GM19438 (cell line): Measurements from ENCODE around the gene PLEKHF1.
"Not testable (repeated sequence)": the region's sequence is repeated elsewhere in the genome, so short reads cannot be mapped to it uniquely, and the experiment has no call there.

ENCODE experiments used
- ATAC-seq: cut with Tn5 transposase; IDR thresholded peaks from one replicate; pipeline ENCODE4 v1.9.1; 2021; ENCODE audit warnings: low read depth; ENCODE audit not compliant: unreplicated experiment

The PLEKHF1 gene

DNA sequence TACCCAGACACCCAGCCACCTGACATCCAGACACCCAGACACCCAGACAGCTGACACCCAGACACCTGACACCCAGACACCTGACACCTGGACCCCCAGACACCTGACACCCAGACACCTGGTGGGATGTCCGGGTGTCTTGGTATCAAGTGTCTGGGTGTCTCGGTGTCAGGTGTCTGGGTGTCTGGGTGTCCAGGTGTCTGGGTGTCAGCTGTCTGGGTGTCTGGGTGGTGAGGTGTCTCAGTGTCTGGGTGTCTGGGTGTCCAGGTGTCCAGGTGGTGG lies 31.2 kb downstream of the PLEKHF1 start:
- ATAC-seq = no peak

DNA sequence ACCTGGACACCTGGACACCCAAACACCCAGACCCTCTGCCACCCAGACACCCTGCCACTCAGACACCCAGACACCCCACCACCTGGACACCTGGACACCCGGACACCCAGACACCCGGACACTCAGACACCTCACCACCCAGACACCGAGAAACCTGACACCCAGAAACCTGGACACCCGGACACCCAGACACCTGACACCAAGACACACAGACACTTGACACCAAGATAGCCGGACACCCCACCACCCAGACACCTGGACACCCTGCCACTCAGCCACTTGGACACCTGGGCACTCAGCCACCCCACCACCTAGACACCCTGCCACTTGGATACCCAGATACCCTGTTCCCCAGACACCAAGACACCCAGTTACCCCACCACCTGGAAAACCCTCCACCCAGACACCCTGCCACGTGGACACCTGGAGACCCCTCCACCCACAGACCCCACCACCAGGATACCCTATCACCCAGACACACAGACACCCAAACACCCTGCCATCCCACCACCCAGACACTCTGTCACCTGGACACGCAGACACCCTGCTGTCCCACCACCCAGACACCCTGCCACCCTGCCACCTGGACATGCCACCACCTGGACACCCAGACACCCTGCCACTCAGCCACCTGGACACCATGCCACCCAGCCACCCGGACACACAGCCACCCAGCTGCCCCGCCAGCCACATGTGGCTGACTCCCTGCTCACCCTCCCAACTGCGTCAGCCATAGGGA lies 32.4 kb downstream of the PLEKHF1 start:
- no peak for ATAC-seq

DNA sequence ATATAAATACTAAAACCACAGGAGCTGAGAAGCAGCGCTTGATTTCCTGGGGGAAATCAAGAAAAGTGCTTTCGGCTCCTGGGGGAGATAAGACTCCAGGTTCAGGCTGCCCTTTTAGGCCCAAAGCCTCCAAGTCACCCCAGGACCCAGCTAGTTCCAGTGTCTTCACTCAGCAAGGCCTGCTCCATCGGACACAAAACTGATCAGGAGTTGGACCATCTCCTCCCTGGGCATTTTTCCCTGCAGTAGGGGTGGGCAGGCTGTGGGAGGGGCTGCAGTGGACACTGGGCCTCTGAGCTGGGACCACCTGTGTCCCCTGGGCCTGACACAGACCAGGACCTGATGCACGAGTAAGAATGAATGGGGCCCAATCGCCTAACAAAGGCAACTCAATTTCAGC lies 34.6 kb downstream of the PLEKHF1 start:
- no peak for ATAC-seq

DNA sequence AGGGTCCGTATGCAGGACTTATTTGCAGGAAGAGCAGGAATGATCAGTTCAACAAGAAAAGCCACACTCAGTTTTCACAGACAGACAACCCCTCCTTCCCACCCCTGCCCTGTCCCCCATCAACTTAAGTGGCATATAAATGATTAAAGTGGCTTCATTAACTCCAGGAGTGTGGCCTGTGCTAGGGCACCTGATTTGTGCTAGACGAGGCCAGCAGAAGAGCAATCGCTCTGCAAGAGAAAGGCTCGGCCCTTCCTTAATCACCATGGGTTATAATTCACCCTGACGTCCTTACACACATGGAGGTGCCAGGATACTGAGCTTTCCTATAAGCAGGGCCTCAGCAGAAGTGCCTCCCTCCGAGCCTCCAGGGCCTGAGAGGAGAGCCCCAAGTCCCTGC lies 35.2 kb downstream of the PLEKHF1 start:
- no peak for ATAC-seq

DNA sequence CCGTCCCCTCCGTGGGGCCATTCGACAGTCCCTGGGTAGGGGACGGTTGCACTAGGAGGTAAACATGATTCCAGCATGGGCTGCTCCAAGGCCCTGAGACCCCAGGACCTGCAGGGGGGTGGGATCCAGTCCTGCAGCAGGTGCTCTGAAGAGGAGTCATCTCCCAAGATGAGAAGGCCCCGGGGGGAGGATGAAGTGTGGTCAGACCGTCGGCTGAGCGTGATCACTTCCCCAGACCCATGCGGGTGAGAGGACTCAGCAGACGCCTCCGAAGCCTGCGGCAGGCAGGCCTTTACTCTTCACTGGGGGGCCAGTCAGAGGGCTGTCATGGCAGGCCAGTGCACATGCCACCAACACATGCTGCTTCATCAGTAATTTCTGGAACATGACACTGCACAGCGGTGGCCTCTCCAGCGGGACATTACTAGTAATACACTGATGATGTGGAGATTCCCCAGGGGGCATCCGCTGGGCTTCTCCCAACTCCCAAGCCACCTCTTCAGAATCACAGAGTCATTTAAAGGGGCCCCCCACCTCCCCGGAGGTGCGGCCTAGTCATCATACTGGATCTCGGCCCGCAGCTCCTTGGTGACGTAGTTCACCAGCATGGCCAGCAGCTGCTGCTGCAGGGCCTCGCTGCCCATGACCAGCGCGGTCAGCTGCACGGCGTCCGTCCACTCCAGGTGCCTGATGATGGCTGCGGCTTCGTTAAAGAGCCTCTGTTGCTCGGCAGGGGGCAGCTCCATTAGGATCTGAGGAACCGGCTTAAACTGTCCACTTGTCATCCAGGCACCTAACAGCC lies 37.1 kb downstream of the PLEKHF1 start:
- no peak for ATAC-seq

DNA sequence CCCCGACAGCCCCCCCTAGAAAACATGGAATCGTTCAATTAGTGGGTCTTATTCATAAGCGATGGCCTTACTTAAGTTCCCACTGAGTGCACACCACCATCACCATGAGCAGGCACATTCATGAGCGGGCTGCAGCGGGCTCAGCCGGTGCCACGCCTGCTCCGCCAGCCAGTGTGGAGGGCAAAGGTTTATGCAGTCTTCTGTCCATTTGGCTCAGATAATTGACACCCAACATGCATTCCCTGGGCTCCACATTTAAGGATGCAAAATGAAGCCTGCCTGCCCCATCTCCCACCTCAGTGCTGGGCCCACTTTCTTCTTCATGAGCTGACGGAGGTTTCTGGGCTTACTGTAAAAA lies 37.7 kb downstream of the PLEKHF1 start:
- no peak for ATAC-seq

DNA sequence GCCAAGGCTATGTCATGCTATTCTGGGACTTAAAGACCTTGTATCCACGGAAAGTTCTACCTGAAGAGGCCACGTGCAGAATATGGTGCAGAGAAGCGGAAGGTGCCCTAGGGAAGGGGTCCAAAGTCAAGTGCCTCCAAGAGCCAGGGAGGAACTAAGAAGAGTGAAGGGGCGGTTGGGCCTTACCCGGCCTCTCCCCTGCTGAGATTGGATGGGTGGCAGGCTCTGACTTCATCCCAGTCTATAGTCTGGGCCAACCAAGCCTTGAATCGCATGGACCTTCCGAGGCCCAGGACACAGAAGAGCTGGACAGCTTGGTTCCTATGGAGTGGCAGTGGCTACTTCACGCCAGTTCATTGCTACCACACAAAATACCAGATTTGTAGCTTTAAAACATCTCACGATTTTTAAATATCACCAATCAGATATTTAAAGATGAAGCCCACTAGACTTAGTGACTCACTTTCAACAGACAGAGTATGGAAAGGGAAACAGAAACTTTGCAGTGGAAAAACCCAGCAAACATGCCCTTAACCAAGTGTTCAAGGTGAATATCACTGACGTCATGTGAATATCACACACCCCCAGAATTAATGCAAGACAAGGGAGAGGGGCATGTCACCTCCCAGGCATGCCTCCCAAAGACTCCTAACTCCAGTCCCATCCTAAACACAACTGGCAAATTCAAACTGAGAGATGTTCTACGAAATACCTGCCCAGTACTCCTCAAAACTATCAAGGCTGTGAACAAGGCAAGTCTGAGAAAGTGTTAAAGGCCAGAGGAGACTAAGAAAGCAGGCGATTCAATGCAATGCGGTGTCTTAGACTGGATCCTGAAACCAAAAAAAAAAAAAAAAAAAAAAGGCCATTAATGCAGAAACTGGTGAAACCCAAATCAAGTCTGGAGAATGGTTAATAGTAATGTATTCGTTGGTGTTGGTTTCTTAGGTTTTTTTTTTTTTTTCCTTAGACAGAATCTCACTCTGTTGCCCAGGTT lies 39.6 kb downstream of the PLEKHF1 start:
- ATAC-seq = no peak

DNA sequence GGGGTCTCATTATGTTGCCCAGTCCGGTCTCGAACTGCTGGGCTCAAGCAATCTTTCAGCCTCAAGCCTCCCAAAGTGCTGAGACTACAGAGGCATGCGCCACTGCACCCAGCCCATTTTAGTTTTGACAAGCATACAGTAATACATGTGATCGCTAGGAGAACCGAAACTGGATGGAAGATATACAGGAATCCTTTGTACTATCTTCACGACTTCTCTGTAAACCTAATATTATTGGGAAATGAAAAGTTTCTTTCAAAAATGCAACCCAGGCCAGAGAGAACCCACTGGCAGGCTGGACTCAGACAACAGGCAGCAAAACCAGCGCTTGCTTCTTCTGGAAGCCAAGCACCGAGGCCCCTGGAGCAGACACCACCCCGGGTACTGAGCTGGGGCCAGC lies 40.4 kb downstream of the PLEKHF1 start:
- ATAC-seq = no peak

DNA sequence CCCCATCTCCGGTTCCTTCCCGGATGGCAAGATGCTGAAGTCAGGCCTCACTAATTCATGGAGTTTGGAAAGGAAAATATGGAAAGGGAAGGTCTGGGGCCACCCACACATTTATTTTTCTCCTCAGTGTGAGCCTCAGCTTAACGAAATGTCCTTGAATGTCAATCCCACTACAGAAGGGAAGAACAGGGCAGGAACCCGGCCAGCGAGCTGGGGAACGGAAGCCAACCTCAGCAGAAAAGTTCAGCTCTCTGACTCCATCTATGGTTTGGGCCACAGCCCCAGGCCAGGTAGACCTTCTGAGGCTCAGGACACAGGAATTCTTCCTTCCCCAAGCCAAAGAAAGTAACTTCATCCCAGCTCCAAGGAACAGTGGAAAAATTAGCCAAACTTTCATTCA lies 41.4 kb downstream of the PLEKHF1 start:
- no peak for ATAC-seq

DNA sequence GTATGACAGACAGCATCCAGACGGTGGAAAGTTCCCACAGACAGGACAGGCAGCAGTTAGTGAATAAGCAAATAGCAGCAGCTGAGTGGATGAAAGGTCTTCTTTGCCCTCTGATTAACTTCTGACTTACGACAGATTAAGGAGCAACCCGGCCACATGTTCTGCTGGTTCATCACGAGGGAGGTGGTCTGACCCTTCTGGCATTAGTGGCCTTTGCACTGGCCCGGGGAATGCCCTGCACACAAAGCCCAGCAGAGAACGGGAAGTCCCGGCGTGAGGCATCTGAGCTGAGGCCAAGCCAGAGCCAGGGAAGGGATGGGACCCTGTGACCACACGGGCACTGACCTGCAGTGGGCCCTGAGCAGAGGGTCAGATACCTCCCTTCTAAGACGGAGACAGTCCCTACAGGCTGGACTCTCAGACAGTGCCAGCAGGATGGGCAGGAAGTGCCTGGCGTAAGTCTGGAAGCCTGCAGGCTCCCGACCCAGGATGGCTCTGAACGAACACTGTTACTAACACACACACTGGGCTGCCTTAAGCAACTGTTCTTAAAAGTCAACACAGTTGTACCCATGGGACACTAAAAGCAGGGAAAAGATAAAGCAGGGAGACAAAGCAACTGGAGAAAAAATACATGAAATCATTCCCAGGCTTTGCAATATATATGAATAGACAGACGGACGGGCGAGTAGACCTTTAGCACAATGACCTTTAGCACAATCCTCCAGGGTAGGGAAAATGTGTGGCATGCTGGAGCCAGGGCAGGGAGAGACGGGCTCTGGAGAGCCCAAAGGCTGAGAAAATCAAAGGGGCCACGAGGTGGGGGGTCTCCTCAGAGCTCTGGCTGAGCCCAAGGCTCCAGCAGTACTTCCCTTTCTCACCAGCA lies 43.5 kb downstream of the PLEKHF1 start:
- no peak for ATAC-seq

DNA sequence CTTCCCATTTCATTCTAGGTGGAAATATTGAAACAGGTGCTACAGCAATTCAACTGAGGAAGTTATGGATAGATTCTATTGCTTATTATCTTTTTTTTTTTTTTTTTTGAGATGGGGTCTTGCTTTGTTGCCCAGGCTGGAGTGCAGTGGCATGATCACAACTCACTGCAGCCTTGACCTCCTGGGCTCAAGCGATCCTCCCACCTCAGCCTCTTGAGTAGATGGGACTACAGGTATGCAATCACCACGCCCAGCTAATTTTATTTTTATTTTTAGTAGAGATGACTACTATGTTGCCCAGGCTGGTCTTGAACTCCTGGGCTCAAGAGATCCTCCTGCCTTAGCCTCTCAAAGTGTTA lies 44.2 kb downstream of the PLEKHF1 start:
- not testable (repeated sequence) for ATAC-seq

DNA sequence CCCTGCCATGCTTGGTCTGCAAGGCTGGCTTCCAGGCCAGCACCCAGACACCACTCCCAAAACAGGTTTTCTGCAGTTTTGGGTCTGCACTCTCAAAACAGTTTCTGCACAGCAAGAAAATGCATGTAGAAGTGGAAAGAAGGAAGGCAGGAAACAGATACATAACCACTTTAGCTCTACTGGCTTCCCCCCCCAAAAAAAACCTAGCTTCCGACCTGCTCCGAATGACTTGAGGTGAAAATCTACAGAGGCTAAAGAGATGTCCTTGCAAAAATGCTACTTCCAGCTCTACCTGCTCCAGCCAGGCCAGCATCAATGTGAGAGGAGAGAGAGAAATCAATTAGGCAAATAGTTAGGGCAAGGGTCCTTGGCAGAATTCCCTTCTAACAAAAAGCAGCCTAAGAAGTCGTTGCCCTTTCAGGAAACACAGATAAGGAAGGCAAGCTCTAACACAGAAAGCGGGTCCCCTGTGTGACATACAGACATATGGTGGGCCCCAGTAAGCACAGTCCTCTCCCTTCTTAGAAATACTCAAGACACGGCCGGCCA lies 46.4 kb downstream of the PLEKHF1 start:
- ATAC-seq = no peak

DNA sequence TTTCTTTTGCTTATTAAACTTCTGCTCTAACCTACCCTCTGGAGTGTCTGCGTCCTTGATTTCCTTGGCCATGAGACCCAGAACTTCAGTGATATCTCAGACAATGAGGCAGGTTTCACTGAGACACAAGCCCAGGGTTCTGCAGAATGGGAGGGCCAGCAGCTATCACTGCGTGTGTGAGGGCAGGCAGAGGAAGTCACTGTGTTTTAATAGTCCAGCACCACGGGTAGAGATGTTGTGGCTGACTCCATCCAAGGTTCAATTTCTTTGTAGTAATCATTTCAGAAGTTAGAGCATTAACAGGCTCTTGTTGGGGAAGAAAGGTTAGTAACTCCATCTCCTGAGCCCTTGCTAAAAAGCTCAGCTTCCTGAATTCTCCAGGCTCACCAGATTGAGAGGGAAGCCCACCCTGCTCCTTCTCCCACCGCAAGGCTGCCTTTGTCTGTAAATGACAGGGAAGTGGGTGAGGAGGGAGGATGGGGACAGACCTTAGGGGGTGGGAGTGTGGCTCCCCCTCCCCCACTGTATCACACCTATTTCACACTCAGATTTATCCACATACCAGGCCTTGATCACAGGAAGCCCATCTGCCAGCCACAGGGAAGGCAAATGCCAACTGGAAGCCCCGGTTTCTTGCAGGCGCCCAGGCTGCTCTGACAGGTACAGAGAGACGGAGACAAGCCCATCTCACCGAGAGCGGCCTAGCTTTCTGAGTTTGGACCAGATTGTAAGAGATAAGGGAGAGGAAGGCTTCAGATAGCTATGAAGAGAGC lies 47.7 kb downstream of the PLEKHF1 start:
- no peak for ATAC-seq

DNA sequence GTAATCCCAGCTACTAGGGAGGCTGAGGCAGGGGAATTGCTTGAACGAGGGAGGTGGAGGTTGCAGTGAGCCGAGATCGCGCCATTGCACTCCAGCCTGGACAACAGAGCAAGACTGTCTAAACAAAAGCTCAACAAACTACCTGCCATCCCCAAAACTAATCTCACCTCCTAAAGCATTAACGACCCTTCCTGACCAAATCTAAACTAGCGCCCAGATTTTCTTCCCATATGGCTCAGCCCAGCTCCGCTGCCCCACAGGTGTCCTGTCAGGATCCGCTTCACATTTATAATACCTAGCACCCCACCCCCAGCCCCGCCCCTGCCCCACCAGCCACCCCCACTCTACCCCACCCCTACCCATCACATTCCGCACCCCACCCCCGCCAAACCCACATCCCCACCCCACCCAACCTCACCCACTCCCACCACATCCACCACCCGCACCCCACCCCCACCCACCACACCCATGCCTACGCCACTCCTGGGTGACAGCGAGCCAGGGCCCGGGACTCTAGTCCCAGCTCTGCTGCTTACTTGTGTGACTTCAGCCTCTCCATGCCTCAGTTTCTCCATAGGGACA lies 49.2 kb downstream of the PLEKHF1 start:
- ATAC-seq = peak; percentile 10

DNA sequence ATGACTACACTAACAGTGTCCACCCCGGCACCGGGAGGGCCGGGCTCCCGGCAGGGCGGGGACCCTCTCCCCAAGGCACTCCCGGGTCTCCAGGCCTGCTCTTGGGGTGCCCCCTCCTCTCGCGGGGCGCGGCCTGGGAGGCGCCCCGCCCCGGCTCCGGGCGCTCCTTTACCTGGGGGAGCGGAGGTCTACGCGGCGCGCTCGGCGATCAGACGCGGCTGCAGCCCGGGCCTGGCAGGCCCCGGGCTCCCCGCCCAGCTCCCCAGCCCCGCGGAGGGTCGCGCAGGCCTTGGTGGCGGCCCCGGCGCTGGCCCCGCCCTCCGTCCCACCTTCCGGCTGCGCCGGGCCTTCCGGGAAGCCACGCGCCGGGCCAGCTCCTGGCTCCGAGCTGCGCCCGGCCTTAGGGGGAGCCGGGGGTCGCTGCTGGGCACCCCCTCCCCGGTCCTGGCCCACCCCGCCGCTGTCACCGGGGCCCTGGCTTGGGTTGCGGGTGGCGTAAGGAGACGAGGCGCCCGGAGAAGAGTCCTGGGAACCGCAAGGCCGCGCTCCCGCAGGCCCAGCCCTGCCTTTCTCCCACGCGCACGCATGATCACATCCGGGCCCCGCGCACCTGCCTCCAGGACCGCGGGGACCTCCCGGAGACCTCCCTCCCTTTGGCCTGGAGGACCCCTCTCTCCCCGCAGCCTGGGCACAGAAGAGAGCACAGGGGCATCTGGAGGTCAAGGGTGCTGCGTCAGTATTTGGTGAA lies 49.9 kb downstream of the PLEKHF1 start, which contains the start of gene C19orf12:
TSS of gene C19orf12 (minus strand) at position 309 of the 748 bp plus-strand sequence. CDS start 6,848 bp downstream, outside the sequence.
- peak; percentile 61 for ATAC-seq

DNA sequence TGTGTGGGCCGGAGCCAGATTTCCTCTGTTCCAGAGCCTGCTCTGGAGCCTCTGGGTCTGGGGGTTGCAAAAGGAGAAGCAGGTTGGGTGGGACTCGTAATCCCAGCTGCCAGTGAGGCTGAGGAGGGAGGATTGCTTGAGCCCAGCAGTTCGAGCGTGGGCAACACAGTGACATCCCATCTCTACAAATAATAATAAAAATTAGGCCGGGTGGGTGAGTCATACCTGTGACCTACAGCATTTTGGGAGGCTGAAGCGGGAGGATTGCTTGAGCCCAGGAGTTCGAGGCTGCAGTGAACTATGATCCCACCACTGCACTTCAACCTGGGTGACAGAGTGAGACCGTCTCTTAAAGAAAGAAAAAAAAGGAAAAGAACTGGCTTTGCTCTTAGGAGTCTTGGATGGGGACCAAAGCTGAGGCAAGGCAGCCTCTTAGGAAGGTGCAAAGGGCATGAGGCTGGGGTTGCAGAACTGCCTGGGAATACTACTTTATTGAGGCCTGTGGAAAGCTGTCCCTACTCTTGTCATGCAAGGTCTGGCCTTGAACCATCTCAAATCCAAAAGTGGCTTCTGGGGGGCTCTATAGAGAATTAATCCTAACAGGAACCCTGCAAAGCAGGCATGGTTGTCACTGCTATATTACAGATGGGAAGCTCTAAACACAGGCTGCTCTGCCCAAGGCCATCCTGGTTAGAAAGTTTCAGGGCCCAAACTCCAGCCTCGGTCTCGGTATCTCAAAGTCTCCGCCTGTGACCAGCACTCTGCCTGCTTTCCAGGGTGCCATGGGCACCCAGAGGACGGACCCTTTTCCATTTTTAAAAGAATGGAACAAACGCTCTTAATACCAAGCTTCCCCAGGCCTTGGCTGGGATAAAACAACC lies 50.7 kb downstream of the PLEKHF1 start:
- ATAC-seq = no peak

DNA sequence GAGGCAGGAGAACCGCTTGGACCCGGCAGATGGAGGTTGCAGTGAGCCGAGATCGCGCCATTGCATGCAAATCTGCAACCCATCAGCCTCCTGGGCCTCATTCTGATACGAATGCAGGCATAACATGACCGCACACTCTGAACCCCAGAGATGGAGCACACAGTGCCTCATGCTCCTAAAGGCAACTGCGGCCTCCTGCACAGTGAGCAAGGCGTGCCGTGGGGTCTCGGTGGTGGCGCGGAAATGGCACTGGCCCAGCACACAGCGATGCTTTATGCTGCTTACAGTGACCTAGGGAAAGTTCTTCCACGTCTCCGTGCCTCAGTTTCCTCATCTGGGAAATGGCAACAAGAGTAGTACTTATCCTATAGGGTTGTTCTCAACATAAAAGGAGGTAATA lies 51.8 kb downstream of the PLEKHF1 start:
- ATAC-seq = no peak
